ENCODE data around the gene GNAQ.

Gene GNAQ

GRCh38 chr9:77966718-77967117 is 64.9 kb downstream of the GNAQ start:
- Mint-ChIP-seq H3K27ac (no peak overlapping the region), H3K4me1 (peaks cover 17% of the 10 kb centered on the region), H3K9me3 (peaks cover 9% of the 10 kb centered on the region), H3K4me3 (no peak overlapping the region), H3K27me3 (ENCODE audit: low read depth) (no peaks in the 10 kb centered on the region), H3K36me3 (ENCODE audit: low read depth) (peaks cover 45% of the 10 kb centered on the region)
- no peak for TF ChIP-seq CTCF (IDR thresholded peaks at IDR 0.05; ENCODE audit: unreplicated experiment in 3 of 3)

GRCh38 chr9:77965445-77966123 is 66.0 kb downstream of the GNAQ start:
- Mint-ChIP-seq H3K27ac (peak overlapping the region in 1 of 3 experiments; percentile 14), H3K36me3 (ENCODE audit: low read depth) (peaks cover 35% of the 10 kb centered on the region), H3K9me3 (peaks cover 4% of the 10 kb centered on the region), H3K27me3 (ENCODE audit: low read depth) (no peaks in the 10 kb centered on the region), H3K4me1 (peaks cover 29% of the 10 kb centered on the region), H3K4me3 (no peak overlapping the region)
- no peak for TF ChIP-seq CTCF (IDR thresholded peaks at IDR 0.05; ENCODE audit: unreplicated experiment in 3 of 3)

- H3K9me3 Mint-ChIP-seq, result no peaks in the 10 kb centered on the region
- peaks cover 29% of the 10 kb centered on the region for H3K36me3 Mint-ChIP-seq (ENCODE audit: low read depth)
- no peaks in the 10 kb centered on the region for H3K27me3 Mint-ChIP-seq (ENCODE audit: low read depth)
- TF ChIP-seq CTCF (IDR thresholded peaks at IDR 0.05; ENCODE audit: unreplicated experiment in 3 of 3), result no peak
- no peak overlapping the region for H3K27ac Mint-ChIP-seq
- peaks cover 39% of the 10 kb centered on the region for H3K4me1 Mint-ChIP-seq
- H3K4me3 Mint-ChIP-seq, result no peak overlapping the region
These were observed 67.4 kb downstream of the GNAQ start for GRCh38 chr9:77964258-77964657.

- H3K36me3 Mint-ChIP-seq (ENCODE audit: low read depth), result peaks cover 17% of the 10 kb centered on the region
- no peaks in the 10 kb centered on the region for H3K27me3 Mint-ChIP-seq (ENCODE audit: low read depth)
- TF ChIP-seq CTCF (IDR thresholded peaks at IDR 0.05; ENCODE audit: unreplicated experiment in 3 of 3), result no peak
- no peaks in the 10 kb centered on the region for H3K9me3 Mint-ChIP-seq
- H3K27ac Mint-ChIP-seq, result peak overlapping the region; percentile 31 to 56 (median 43)
- H3K4me1 Mint-ChIP-seq, result peaks cover 42% of the 10 kb centered on the region
- H3K4me3 Mint-ChIP-seq, result no peak overlapping the region
These were observed 70.1 kb downstream of the GNAQ start for GRCh38 chr9:77961541-77961940.

GRCh38 chr9:77960356-77961153 is 71.1 kb downstream of the GNAQ start:
- Mint-ChIP-seq H3K9me3 (no peaks in the 10 kb centered on the region), H3K4me1 (peaks cover 37% of the 10 kb centered on the region), H3K4me3 (no peak overlapping the region), H3K27me3 (ENCODE audit: low read depth) (no peaks in the 10 kb centered on the region), H3K36me3 (ENCODE audit: low read depth) (peaks cover 16% of the 10 kb centered on the region), H3K27ac (peak overlapping the region; percentile 31 to 56 (median 43))
- TF ChIP-seq CTCF (IDR thresholded peaks at IDR 0.05; ENCODE audit: unreplicated experiment in 3 of 3), result no peak
